MV-4-11 (cell line): ENCODE data around the gene SOCS1.
"Not testable (repeated sequence)": the region's sequence is repeated elsewhere in the genome, so short reads cannot be mapped to it uniquely, and the experiment has no call there.

ENCODE experiments used
- DNase-seq: peaks from one replicate; lab custom pipeline; 2025; lab: John Stamatoyannopoulos, UW

Gene SOCS1

GRCh38 chr16:11224894-11225676 lies 30.9 kb downstream of the SOCS1 start:
- DNase-seq = peak; percentile 79

GRCh38 chr16:11224096-11224893 lies 31.7 kb downstream of the SOCS1 start:
- DNase-seq = peak; percentile 96

- not testable (repeated sequence) for DNase-seq
Measured at GRCh38 chr16:11220507-11220906, 35.5 kb downstream of the SOCS1 start.

GRCh38 chr16:11219178-11219577 lies 36.8 kb downstream of the SOCS1 start:
- peak; percentile 88 for DNase-seq

GRCh38 chr16:11218604-11218962 lies 37.4 kb downstream of the SOCS1 start:
- no peak for DNase-seq

- DNase-seq = no peak
Measured at GRCh38 chr16:11217651-11218603, 38.1 kb downstream of the SOCS1 start.

GRCh38 chr16:11215935-11216556 lies 40.0 kb downstream of the SOCS1 start:
- peak; percentile 55 for DNase-seq

GRCh38 chr16:11213799-11214198 lies 42.2 kb downstream of the SOCS1 start:
- DNase-seq = no peak

- DNase-seq = no peak
Measured at GRCh38 chr16:11213373-11213772, 42.6 kb downstream of the SOCS1 start.

- DNase-seq = no peak
Measured at GRCh38 chr16:11212798-11213196, 43.2 kb downstream of the SOCS1 start.

GRCh38 chr16:11211977-11212797 lies 43.8 kb downstream of the SOCS1 start:
- DNase-seq = no peak

GRCh38 chr16:11211061-11211976 lies 44.7 kb downstream of the SOCS1 start:
- no peak for DNase-seq

- DNase-seq = no peak
Measured at GRCh38 chr16:11210260-11210659, 45.7 kb downstream of the SOCS1 start.

- DNase-seq = peak; percentile 84
Measured at GRCh38 chr16:11208916-11209665, 46.9 kb downstream of the SOCS1 start.

GRCh38 chr16:11207646-11208045 lies 48.4 kb downstream of the SOCS1 start:
- no peak for DNase-seq

- DNase-seq = peak; percentile 68
Measured at GRCh38 chr16:11205754-11206581, 50.0 kb downstream of the SOCS1 start.

- no peak for DNase-seq
Measured at GRCh38 chr16:11205065-11205699, 50.8 kb downstream of the SOCS1 start.
